ENCODE results near the gene SMIM35. TPM values are rescaled to one million over a fixed set of nuclear protein-coding genes. Genes with fewer than 3 reads are reported as not detected.
"Not testable (repeated sequence)": the region's sequence is repeated elsewhere in the genome, so short reads cannot be mapped to it uniquely, and the experiment has no call there.

SMIM35 gene
- total RNA-seq, 2 donors from 2014 or later, result 0.36 to 0.67 TPM

DNA sequence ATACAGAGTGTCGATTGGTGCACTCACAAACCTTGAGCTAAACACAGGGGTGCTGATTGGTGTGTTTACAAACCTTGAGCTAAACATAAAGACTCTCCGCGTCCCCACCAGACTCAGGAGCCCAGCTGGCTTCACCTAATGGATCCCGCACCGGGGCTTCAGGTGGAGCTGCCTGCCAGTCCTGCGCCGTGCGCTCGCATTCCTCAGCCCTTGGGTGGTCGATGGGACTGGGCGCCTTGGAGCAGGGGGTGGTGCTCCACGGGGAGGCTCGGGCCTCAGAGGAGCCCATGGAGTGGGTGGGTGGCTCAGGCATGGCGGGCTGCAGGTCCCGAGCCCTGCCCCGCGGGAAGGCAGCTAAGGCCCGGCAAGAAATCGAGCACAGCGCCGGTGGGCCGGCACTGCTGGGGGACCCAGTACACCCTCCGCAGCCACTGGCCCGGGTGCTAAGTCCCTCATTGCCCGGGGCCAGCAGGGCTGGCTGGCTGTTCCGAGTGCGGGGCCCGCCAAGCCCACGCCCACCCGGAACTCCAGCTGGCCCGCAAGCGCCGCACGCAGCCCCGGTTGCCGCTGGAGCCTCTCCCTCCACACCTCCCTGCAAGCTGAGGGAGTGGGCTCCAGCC, 108.4 kb downstream of the SMIM35 start:
- H3K27me3 Mint-ChIP-seq (ENCODE audit: low read depth); H3K9me3 Mint-ChIP-seq; H3K36me3 Mint-ChIP-seq (ENCODE audit: insufficient read depth in 2 of 2); DNase-seq; ATAC-seq (replicated peaks in 1 of 2); H3K27ac Mint-ChIP-seq: not testable (repeated sequence)
- Mint-ChIP-seq H3K4me3 (peak overlapping the region in 1 of 2 donors; percentile 81), H3K4me1 (ENCODE audit: low read depth) (peaks cover 86% of the 10 kb centered on the region)

DNA sequence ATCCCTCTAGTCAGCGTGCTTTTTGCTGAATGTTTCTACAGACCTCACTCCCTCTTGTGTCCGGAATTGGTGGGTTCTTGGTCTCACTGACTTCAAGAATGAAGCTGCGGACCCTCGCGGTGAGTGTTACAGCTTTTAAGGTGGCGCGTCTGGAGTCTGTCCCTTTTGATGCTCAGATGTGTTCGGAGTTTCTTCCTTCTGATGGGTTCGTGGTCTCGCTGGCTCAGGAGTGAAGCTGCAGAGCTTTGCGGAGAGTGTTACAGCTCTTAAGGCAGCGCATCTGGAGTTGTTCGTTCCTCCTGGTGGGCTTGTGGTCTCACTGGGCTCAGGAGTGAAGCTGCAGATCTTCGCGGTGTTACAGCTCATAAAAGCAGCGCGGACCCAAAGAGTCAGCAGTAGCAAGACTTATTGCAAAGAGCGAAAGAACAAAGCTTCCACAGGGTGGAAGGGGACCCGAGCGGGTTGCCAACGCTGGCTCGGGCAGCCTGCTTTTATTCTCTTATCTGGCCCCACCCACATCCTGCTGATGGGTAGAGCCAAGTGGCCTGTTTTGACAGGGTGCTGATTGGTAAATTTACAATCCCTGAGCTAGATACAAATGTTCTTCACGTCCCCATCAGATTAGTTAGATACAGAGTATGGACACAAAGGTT, 109.0 kb downstream of the SMIM35 start:
- Mint-ChIP-seq H3K4me1 (ENCODE audit: low read depth) (peaks cover 86% of the 10 kb centered on the region), H3K4me3 (peak overlapping the region; percentile 81), H3K27ac (peak overlapping the region; percentile 76)
- not testable (repeated sequence) for H3K36me3 Mint-ChIP-seq (ENCODE audit: insufficient read depth in 2 of 2); H3K27me3 Mint-ChIP-seq (ENCODE audit: low read depth); ATAC-seq (replicated peaks in 1 of 2); H3K9me3 Mint-ChIP-seq
- DNase-seq, result peak in 1 of 2 donors; percentile 30

DNA sequence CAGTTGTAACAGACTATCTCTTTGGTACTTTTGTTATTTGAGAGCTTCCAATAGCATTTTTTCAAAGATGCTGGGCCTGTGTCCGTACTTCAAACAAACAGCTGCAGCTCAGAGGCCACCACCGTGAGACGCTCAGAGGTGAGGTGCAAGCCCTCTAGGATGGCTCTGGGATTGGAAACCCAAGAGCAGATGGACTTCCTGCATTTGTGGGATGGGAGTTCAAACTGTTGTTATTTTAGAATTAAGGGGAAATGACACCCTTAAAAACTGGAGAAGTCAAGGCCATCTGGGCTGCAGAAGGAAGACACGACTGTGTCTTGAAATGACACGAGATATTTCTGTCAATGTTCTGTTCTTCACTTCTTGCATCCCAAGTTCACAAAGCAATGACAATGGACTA, 109.7 kb downstream of the SMIM35 start:
- peaks cover 88% of the 10 kb centered on the region for H3K4me1 Mint-ChIP-seq (ENCODE audit: low read depth)
- H3K4me3 Mint-ChIP-seq, result peak overlapping the region; percentile 81
- H3K27me3 Mint-ChIP-seq (ENCODE audit: low read depth), result no peaks in the 10 kb centered on the region
- ATAC-seq (replicated peaks in 1 of 2) (no peak), DNase-seq (no peak)
- no peaks in the 10 kb centered on the region for H3K9me3 Mint-ChIP-seq
- H3K27ac Mint-ChIP-seq, result peak overlapping the region; percentile 47
- H3K36me3 Mint-ChIP-seq (ENCODE audit: insufficient read depth in 2 of 2), result peaks cover 4 to 5% of the 10 kb centered on the region in 2 donors

DNA sequence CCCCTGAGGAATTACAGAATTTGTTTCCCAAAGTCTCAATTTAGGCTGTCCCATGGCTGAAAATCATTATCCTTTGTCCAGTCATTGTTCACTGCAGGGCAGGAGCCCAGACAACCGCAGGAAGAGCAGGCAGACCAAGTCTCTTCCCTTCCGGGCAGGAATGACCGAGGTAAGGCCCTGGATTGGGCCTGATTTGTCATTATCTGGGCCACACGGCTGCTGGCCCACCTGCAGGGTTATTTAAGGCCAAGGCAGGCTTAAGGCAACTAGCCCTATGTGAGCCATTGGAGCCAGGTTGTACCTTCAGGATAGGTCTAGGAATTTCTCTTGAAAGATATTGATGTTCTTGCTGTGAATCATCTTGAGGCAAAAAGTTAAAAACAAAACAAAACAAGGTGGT, 110.3 kb downstream of the SMIM35 start:
- Mint-ChIP-seq H3K27ac (no peak overlapping the region), H3K4me1 (ENCODE audit: low read depth) (peaks cover 88% of the 10 kb centered on the region), H3K9me3 (no peaks in the 10 kb centered on the region), H3K27me3 (ENCODE audit: low read depth) (no peaks in the 10 kb centered on the region), H3K4me3 (peak overlapping the region; percentile 81), H3K36me3 (ENCODE audit: insufficient read depth in 2 of 2) (peaks cover 4 to 5% of the 10 kb centered on the region in 2 donors)
- DNase-seq, result no peak
- ATAC-seq (replicated peaks in 1 of 2), result no peak

DNA sequence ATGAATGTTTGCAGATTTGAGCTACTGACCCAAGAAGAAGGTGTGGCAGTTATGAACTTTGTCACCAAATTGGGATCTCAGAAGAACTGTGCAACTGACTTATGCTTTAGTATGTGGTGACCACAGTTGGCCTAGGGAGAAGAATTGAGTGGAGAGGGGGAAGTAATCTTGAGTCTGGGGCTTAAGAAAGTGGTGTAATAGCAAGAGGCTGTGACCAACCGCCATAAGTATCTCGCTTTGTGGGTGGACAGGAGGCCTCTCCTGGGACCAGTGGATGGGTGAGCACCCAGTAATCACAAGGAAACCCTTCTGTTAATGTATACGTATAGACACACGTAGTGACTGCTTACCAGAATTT, 113.3 kb downstream of the SMIM35 start:
- Mint-ChIP-seq H3K4me1 (ENCODE audit: low read depth) (peaks cover 93% of the 10 kb centered on the region), H3K9me3 (no peaks in the 10 kb centered on the region), H3K27ac (no peak overlapping the region), H3K27me3 (ENCODE audit: low read depth) (no peaks in the 10 kb centered on the region), H3K4me3 (peak overlapping the region in 1 of 2 donors; percentile 4), H3K36me3 (ENCODE audit: insufficient read depth in 2 of 2) (peaks cover 2 to 4% of the 10 kb centered on the region in 2 donors)
- no peak for ATAC-seq (replicated peaks in 1 of 2)
- DNase-seq, result no peak

DNA sequence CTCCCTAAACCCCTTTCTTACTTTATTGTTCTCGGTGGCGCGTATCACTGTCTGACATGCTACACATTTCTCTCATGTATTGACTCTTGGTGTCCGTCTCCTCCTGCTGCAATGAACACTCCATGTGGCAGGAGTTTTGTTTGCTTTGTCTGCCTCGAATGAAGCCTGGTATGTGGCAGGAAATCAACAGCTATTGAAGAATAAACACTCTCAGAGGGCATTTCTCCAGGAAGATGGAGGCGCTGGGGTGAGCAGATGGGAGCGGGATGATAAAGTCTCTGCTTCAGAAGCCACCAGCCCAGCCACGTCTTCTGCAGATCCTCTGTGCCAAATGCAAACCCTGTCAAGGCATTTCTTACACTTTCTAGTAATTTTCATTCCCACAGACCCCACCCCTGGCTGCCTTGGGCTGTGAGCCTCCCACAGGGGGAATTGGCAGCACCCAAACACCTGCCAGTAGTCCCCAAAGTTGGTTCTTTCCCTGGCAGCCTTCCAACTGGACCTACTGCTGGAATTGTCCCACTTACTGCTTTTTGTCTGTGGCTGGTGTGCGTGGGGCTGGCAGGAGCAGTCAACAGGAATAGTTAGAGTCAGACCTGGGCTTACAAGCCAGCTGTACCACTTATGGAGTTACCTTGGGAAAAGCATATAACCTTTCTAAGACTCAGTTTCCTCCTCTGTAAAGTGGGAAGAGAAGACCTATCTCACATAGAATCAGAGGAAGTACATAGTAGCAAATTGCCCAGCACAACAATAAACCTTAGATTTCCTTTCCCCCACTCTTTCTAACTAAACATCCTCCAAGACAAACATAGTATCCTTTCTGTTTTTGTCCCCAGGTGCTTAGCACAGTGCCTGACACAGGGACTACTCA, 113.9 kb downstream of the SMIM35 start:
- Mint-ChIP-seq H3K27ac (no peak overlapping the region), H3K27me3 (ENCODE audit: low read depth) (no peaks in the 10 kb centered on the region), H3K4me3 (peak overlapping the region in 1 of 2 donors; percentile 4), H3K4me1 (ENCODE audit: low read depth) (peaks cover 88% of the 10 kb centered on the region), H3K9me3 (no peaks in the 10 kb centered on the region), H3K36me3 (ENCODE audit: insufficient read depth in 2 of 2) (peaks cover 2 to 4% of the 10 kb centered on the region in 2 donors)
- DNase-seq (no peak), ATAC-seq (replicated peaks in 1 of 2) (no peak)

DNA sequence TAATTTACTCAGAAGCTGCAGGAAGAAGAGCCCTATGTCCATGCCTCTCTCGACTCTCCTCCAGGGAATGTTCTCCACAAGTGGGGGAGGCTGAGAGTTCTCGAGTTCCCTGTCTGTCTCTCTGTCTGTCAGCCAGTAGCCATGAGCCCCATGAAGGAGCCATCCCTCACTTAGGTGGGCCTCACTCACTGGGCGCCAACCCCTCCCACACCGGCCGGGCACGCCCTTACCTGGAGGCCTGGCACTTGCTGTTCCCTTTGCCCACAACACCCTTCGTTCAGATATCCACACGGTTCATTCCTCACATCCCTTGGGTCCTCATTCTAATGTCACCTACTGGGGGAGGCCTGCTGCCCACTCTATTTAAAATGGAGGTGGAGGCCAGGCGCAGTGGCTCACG, 114.7 kb downstream of the SMIM35 start:
- Mint-ChIP-seq H3K27me3 (ENCODE audit: low read depth) (no peaks in the 10 kb centered on the region), H3K9me3 (no peaks in the 10 kb centered on the region), H3K36me3 (ENCODE audit: insufficient read depth in 2 of 2) (peaks cover 0 to 2% of the 10 kb centered on the region in 2 donors), H3K4me3 (no peak overlapping the region), H3K27ac (no peak overlapping the region), H3K4me1 (ENCODE audit: low read depth) (peaks cover 80% of the 10 kb centered on the region)
- DNase-seq (no peak), ATAC-seq (replicated peaks in 1 of 2) (no peak)

DNA sequence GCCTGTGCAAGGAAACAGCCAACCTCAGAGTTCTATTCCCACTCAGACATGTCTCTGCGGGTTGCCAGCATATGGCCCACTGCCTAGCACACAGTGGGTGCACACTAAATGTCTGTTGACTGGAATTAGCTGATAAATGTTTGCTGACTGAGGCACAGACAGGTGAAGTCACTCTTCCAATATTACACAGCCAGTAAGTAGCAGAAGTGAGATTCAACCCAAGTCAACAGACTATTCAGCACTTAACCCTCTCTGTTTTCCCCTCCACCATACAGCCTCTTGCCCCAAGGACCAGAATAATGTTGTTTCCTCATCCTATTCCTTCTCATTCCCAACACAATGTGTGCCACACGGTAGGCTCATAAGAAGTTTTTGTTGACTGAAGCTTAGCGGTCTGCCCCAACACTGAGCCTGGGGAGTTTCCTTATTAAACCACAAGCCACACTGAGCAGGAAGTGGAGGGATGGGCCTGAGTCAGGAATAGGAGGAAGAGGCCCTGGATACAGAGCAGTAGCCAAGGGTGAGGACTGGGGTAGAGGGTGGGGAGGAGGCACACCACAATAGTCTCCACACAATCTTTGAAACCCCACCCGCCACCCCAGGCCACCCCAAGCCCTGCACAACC, 116.3 kb downstream of the SMIM35 start:
- DNase-seq (peak in 1 of 2 donors; percentile 42), ATAC-seq (replicated peaks in 1 of 2) (peak; percentile 67 to 75)
- H3K4me1 Mint-ChIP-seq (ENCODE audit: low read depth), result peaks cover 65% of the 10 kb centered on the region
- peak overlapping the region; percentile 61 to 68 for H3K4me3 Mint-ChIP-seq
- H3K27me3 Mint-ChIP-seq (ENCODE audit: low read depth), result no peaks in the 10 kb centered on the region
- H3K36me3 Mint-ChIP-seq (ENCODE audit: insufficient read depth in 2 of 2), result peaks cover 0 to 2% of the 10 kb centered on the region in 2 donors
- H3K9me3 Mint-ChIP-seq, result no peaks in the 10 kb centered on the region
- peak overlapping the region; percentile 9 for H3K27ac Mint-ChIP-seq

DNA sequence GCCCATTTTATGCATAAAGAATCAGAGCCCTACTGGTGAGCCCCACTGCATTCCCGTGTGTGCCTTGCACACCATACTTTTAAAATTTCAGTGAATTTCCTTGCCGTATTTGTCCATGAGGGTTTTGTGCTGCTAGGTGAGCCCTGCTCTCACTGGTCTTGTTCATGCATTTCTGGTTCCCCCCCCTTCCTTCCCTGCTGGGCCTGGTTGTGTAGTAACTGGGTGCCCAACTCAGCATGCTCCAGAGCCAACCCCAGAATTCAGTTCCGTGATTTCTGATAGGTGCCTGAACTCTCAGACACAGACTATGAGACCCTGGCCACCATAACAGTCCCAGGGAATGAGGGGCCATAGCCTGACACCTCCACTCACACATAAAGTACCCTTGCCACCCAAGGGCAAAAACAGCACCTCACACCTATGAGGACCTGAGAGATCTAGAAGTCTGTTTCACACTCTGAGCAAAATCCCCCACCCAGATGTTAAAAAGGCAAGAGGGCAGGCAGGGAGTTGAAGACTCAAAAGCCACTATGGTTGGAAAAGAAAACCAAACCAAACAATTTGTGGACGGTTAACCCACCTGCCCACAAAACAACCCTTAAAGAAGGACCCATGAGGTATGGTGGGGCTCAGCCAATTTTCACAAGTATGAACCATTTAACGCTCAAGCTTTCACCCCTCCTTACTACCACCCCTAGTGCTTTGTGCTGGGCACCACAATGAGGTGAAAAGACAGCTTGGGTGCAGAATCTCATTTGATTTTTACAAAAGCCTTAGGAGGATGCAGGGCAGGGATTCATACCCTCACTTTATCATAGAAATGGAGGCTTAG, 117.4 kb downstream of the SMIM35 start:
- no peak for DNase-seq
- H3K27ac Mint-ChIP-seq, result no peak overlapping the region
- no peaks in the 10 kb centered on the region for H3K27me3 Mint-ChIP-seq (ENCODE audit: low read depth)
- peak overlapping the region; percentile 4 to 61 for H3K4me3 Mint-ChIP-seq
- H3K36me3 Mint-ChIP-seq (ENCODE audit: insufficient read depth in 2 of 2), result no peaks in the 10 kb centered on the region
- peak in 1 of 2 donors; percentile 33 for ATAC-seq (replicated peaks in 1 of 2)
- no peaks in the 10 kb centered on the region for H3K9me3 Mint-ChIP-seq
- peaks cover 53% of the 10 kb centered on the region for H3K4me1 Mint-ChIP-seq (ENCODE audit: low read depth)

DNA sequence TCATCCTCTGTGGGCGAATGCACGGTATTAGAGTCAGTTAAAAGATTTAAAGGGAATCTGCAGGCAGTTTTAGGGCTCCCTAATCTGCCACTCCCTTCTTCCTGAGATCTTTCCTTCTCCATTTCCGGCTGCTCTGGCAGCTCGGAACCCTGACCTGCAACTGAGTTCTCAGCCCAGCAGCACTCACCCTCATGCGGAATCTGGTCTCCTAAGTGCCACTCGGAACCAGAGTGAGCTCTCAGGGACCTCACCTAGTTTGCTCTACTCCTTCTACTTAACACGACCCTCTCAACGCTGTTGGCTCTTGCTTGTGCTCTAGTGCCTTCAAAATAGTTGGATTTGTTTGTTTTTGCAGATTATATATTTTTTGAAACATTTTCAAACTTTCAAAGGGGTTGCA, 119.9 kb downstream of the SMIM35 start:
- DNase-seq (no peak), ATAC-seq (replicated peaks in 1 of 2) (no peak)
- no peaks in the 10 kb centered on the region for H3K27me3 Mint-ChIP-seq (ENCODE audit: low read depth)
- H3K27ac Mint-ChIP-seq, result no peak overlapping the region
- H3K4me1 Mint-ChIP-seq (ENCODE audit: low read depth), result peaks cover 30% of the 10 kb centered on the region
- H3K36me3 Mint-ChIP-seq (ENCODE audit: insufficient read depth in 2 of 2), result no peaks in the 10 kb centered on the region
- H3K4me3 Mint-ChIP-seq, result no peak overlapping the region
- H3K9me3 Mint-ChIP-seq, result no peaks in the 10 kb centered on the region

DNA sequence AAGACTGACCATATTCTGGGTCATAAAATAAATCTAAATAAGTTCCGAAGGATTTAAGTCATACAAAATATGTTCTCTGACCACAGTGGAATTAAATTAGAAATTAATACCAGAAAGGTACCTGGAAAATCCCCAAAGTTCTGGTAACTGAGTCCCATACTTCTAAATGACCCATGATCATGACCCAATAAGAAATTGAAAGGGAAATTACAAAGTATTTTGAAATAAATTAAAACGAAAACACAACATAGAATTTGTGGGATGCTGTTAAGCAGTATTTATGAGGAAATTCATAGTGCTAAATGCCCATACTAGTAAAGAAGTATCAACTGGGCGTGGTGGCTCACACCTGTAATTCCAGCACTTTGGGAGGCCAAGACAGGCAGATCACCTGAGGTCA, 123.9 kb downstream of the SMIM35 start:
- Mint-ChIP-seq H3K27ac (no peak overlapping the region), H3K9me3 (peaks cover 5% of the 10 kb centered on the region in 2 donors), H3K4me3 (no peak overlapping the region), H3K27me3 (ENCODE audit: low read depth) (no peaks in the 10 kb centered on the region), H3K4me1 (ENCODE audit: low read depth) (peaks cover 31% of the 10 kb centered on the region), H3K36me3 (ENCODE audit: insufficient read depth in 2 of 2) (peaks cover 8 to 11% of the 10 kb centered on the region in 2 donors)
- DNase-seq (no peak), ATAC-seq (replicated peaks in 1 of 2) (no peak)

DNA sequence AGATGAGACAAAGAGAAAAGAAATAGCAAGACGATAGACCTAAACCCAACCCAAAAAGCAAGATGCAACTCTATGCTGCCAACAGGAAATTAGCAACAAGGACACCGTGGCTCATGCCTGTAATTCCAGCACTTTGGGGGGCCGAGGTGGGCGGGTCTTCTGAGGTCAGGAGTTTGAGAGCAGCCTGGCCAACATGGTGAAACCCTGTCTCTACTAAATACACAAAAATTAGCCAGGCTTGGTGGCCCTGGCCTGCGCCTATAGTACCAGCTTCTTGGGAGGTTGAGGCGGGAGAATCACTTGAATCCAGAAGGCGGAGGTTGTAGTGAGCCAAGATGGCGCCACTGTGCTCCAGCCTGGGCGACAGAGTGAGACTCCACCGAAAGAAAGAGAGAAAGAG, 124.9 kb downstream of the SMIM35 start:
- H3K4me3 Mint-ChIP-seq, result no peak overlapping the region
- no peaks in the 10 kb centered on the region for H3K27me3 Mint-ChIP-seq (ENCODE audit: low read depth)
- no peak for ATAC-seq (replicated peaks in 1 of 2)
- H3K36me3 Mint-ChIP-seq (ENCODE audit: insufficient read depth in 2 of 2), result peaks cover 13 to 17% of the 10 kb centered on the region in 2 donors
- peak overlapping the region; percentile 60 for H3K27ac Mint-ChIP-seq
- peaks cover 36% of the 10 kb centered on the region for H3K4me1 Mint-ChIP-seq (ENCODE audit: low read depth)
- H3K9me3 Mint-ChIP-seq, result peaks cover 8 to 10% of the 10 kb centered on the region in 2 donors
- DNase-seq, result no peak

All from activated T-cell treated with anti-CD3 and anti-CD28 coated beads, Interleukin-2, amount 50 U/mL, for 72 hours (primary cell).